Parathyroid adenoma (tissue), 2 donors: Measurements from ENCODE around the gene TTYH2.
A peak's percentile ranks its signal among the peaks of the same experiment; 100 is the strongest.

ENCODE experiments used
- H2AFZ ChIP-seq: fragments of 300-600 bp; sonication (generic); one replicate; pipeline ENCODE4 v1.7.0; 2017; ENCODE audit warnings: antibody characterized with exemption, mild to moderate bottlenecking
- H3K27ac ChIP-seq: fragments of 300-600 bp; sonication (generic); one replicate; pipeline ENCODE4 v1.7.0; 2017
- H3K27me3 ChIP-seq: fragments of 300-600 bp; sonication (generic); one replicate; pipeline ENCODE4 v1.7.0; 2017; ENCODE audit warnings: low read length; ENCODE audit not compliant: control insufficient read depth, insufficient read depth
- H3K36me3 ChIP-seq: fragments of 300-600 bp; sonication (generic); one replicate; pipeline ENCODE4 v1.7.0; 2017; ENCODE audit warnings: low read length; ENCODE audit not compliant: control insufficient read depth, insufficient read depth
- H3K4me1 ChIP-seq: fragments of 300-600 bp; sonication (generic); one replicate; pipeline ENCODE4 v1.7.0; 2017; ENCODE audit warnings: control low read depth
- H3K4me2 ChIP-seq: fragments of 300-600 bp; sonication (generic); one replicate; pipeline ENCODE4 v1.7.0; 2017; ENCODE audit warnings: low read length
- H3K4me3 ChIP-seq: fragments of 300-600 bp; sonication (generic); one replicate; pipeline ENCODE4 v1.7.0; 2017; ENCODE audit warnings: low read depth, low read length
- H3K79me2 ChIP-seq: fragments of 300-600 bp; sonication (generic); one replicate; pipeline ENCODE4 v1.7.0; 2017; ENCODE audit warnings: control low read depth
- H3K9ac ChIP-seq: fragments of 300-600 bp; sonication (generic); one replicate; pipeline ENCODE4 v1.7.0; 2017; ENCODE audit warnings: mild to moderate bottlenecking
- H3K9me3 ChIP-seq: fragments of 300-600 bp; sonication (generic); one replicate; pipeline ENCODE4 v1.7.0; 2017; ENCODE audit warnings: low read length; ENCODE audit not compliant: control insufficient read depth
- TF ChIP-seq, protein P1 (sequence below): fragments of 300-600 bp; sonication (generic); IDR thresholded peaks from one replicate; pipeline ENCODE4 v1.7.0; 2017; ENCODE audit warnings: antibody characterized with exemption, mild to moderate bottlenecking
- donor health status: primary hyperparathyroidism.

Gene TTYH2

DNA sequence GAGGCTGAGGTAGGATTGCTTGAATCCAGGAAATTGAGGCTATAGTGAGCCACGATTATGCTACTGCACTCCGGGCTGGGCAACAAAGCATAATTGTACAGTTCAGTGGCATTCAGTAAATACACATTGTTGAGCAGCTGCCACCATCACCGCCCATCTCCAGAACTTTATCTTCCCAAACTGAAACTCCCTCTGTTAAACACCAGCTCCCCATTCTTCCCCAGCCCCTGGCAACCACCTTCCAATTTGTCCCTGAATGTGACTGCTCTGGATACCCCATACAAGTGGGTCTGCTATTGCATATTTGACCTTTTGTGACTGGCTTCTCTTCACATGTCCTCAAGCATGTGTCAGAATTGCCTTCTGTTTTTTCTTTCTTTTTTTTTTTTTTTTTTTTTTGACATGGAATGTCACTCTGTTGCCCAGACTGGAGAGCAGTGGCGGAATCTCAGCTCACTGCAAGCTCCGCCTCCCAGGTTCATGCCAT lies 7.0 kb upstream of the TTYH2 start:
- TF ChIP-seq, protein P1, sequence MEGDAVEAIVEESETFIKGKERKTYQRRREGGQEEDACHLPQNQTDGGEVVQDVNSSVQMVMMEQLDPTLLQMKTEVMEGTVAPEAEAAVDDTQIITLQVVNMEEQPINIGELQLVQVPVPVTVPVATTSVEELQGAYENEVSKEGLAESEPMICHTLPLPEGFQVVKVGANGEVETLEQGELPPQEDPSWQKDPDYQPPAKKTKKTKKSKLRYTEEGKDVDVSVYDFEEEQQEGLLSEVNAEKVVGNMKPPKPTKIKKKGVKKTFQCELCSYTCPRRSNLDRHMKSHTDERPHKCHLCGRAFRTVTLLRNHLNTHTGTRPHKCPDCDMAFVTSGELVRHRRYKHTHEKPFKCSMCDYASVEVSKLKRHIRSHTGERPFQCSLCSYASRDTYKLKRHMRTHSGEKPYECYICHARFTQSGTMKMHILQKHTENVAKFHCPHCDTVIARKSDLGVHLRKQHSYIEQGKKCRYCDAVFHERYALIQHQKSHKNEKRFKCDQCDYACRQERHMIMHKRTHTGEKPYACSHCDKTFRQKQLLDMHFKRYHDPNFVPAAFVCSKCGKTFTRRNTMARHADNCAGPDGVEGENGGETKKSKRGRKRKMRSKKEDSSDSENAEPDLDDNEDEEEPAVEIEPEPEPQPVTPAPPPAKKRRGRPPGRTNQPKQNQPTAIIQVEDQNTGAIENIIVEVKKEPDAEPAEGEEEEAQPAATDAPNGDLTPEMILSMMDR, result no peak
- no peak overlapping the region for H3K9ac ChIP-seq
- H3K4me3 ChIP-seq, result no peak overlapping the region
- H3K4me2 ChIP-seq, result no peak overlapping the region
- H3K27me3 ChIP-seq, result peaks cover 2% of the 10 kb centered on the region
- H3K36me3 ChIP-seq, result no peaks in the 10 kb centered on the region
- no peaks in the 10 kb centered on the region for H3K9me3 ChIP-seq
- peaks cover 12% of the 10 kb centered on the region for H3K79me2 ChIP-seq
- no peak overlapping the region for H3K27ac ChIP-seq
- H2AFZ ChIP-seq, result no peak overlapping the region
- peaks cover 18% of the 10 kb centered on the region for H3K4me1 ChIP-seq

DNA sequence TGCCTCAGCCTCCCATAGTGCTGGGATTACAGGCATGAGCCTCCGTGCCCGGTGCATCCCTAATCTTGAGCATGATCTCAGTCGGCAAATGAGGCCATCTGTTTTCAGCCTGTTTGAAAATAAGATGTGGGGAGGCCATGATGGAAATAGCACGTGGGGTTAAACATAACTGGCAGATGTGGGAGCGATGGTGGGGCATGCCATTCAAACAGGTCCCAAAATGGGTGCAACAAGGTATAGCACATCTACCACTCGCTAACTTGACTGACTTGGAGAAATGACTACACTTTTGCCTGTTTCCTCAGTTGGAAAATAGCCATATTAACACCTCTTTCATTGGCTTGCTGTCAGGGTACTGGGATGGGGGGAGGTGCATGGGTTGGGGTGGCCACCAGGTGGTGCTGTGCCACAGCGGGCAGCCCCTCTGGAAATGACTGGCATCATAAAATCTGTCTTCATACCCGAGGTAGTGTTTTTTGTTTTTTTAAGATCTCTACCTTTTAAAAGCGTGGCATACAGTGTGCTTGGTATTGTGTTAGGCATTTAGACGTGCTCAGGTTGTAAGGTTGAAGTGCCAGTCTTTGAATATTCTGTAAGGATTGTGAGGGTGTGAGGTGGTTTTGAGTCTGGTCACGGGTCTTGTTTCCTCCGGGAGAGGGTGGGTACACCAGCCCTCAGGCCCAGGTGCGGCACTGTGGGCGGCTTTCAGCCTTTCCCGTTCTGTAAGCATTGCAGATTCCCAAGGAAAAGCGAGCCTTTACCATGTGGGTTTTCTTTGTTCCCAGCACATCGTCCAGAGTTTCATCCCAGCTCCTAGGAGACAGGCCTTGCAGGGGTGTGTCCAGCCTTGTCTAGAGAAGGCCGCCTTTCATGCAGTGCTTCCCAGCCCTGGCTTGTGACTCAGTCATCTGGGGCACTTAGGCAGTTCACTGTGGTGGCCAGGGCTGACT lies 2.9 kb upstream of the TTYH2 start:
- Histone ChIP-seq H3K27ac (no peak overlapping the region), H3K79me2 (no peaks in the 10 kb centered on the region), H3K4me3 (no peak overlapping the region), H3K27me3 (peaks cover 2% of the 10 kb centered on the region), H3K9me3 (no peaks in the 10 kb centered on the region), H3K9ac (no peak overlapping the region), H3K4me2 (no peak overlapping the region), H2AFZ (no peak overlapping the region), H3K36me3 (no peaks in the 10 kb centered on the region), H3K4me1 (peaks cover 11% of the 10 kb centered on the region)
- TF ChIP-seq, protein P1, result peak; percentile 99

DNA sequence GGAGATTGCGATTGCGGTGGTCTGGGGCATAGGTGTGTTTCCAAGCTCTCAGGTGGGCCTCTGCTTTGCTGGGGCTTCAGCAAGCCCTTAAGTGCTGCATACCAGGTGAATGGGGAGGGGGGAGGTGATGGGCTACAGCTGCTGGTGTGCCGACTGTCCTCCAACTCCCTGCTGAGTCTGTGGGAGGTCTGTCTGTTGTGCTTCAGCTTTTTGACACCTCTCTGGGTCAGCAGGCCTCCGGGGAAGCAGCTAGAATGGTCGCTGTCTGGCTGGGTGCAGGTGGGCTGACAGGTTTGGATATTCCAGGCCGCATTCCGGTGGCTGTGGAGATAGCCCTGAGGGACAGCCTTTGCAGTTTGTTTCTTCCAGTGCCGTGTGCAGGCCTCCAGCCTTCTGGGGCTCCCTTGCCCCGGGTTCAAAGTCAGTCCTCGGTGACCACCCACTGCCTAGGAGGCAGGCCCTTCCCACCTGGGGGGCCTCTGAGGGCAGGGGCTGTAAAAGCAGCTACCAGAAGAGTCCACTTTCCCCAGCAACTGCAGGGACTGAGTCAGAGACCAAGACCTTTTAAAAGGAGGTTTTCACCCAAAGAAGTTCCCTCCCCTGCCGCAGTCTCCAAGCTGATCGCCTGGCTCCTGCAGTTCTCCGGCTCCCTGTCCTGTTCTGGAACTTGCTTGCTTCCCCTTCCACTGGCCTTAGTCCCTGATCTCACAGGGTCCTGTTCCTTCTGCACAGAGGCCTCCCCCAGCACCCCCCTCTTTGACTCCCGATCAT lies 2.0 kb upstream of the TTYH2 start:
- no peak overlapping the region for H3K4me3 ChIP-seq
- H3K79me2 ChIP-seq, result no peaks in the 10 kb centered on the region
- H3K36me3 ChIP-seq, result no peaks in the 10 kb centered on the region
- H3K27me3 ChIP-seq, result peaks cover 2% of the 10 kb centered on the region
- no peaks in the 10 kb centered on the region for H3K9me3 ChIP-seq
- H3K9ac ChIP-seq, result no peak overlapping the region
- peaks cover 11% of the 10 kb centered on the region for H3K4me1 ChIP-seq
- H3K4me2 ChIP-seq, result no peak overlapping the region
- H3K27ac ChIP-seq, result no peak overlapping the region
- H2AFZ ChIP-seq, result no peak overlapping the region
- TF ChIP-seq, protein P1, result no peak

DNA sequence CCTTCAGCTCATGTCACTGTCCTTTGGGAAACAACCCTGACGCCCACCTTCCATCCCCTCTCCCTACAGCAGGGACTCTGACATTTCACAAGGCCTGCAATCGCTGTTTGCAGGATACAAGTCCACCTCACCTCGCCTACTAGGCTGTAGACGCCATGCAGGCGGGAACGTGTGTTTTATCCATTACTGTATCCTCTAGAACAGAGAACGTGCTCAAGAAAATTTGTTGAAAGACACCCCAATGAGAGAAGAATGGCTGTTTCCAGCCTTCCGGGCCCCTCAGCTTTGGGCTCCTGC lies 1.5 kb upstream of the TTYH2 start:
- Histone ChIP-seq H3K79me2 (no peaks in the 10 kb centered on the region), H3K9me3 (no peaks in the 10 kb centered on the region), H3K4me1 (peaks cover 11% of the 10 kb centered on the region), H3K9ac (no peak overlapping the region), H3K4me3 (peak overlapping the region; percentile 61), H3K36me3 (no peaks in the 10 kb centered on the region), H2AFZ (no peak overlapping the region), H3K27ac (no peak overlapping the region), H3K4me2 (no peak overlapping the region), H3K27me3 (peaks cover 2% of the 10 kb centered on the region)
- TF ChIP-seq, protein P1, result no peak
